ENCODE data around the gene NIPBL. TPM values are rescaled to one million over a fixed set of nuclear protein-coding genes. Genes with fewer than 3 reads are reported as not detected.

Gene NIPBL
- polyA plus RNA-seq, 1 experiment: 37.0 TPM

GRCh38 chr5:36932699-36933098 is 56.1 kb downstream of the NIPBL start:
- CTCF ChIA-PET: interaction anchor here (1.1 kb wide), 1 partner anchor 13 kb away, joined by 3 read pairs; no protein-coding TSS in a partner anchor
- POLR2A ChIA-PET: no interaction called here
- no peak for DNase-seq (ENCODE audit: low read depth, low spot score)
- no peaks in the 10 kb centered on the region for H3K27me3 ChIP-seq (ENCODE audit: control insufficient read depth, insufficient read depth, low read length)
- H3K4me3 ChIP-seq (ENCODE audit: low read depth, low read length): no peak overlapping the region
- no peak for TF ChIP-seq CTCF (IDR thresholded peaks at IDR 0.05; ENCODE audit: low read depth, low read length)
- no peak overlapping the region for H3K27ac ChIP-seq (ENCODE audit: low read depth, low read length)
- H3K9me3 ChIP-seq (ENCODE audit: control insufficient read depth, insufficient read depth, low read length): no peaks in the 10 kb centered on the region

DNA sequence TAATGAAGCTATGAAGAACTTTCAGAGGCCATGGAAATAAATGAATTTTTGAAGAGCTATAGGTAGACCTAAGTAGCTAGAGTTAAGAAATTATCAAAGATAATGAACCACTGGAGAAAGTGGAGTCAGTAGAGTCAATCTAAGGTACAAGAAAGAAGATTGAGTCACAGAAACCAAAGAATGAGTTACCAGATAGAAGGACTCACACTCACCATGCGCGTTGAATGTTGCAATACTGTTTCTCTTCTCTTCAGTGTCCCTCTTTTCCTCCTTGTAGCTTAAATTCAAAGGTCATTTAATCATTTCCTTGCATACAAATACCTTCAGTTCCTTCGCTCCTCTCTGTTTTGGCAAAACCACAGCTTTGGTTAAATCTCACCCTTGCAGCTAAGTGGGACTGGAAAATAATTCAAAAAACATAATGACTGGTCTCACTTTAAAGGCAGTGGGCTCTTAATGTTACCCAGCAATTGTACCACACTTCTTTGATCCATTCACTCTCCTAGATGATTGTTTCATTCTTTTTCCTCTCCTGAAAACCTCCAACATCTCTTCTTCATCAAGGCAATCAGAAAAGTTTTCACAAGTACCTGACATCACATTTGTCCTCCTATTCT is 58.3 kb downstream of the NIPBL start:
- no peak for DNase-seq (ENCODE audit: low read depth, low spot score)
- Histone ChIP-seq H3K27me3 (ENCODE audit: control insufficient read depth, insufficient read depth, low read length) (no peaks in the 10 kb centered on the region), H3K4me3 (ENCODE audit: low read depth, low read length) (no peak overlapping the region), H3K27ac (ENCODE audit: low read depth, low read length) (no peak overlapping the region), H3K9me3 (ENCODE audit: control insufficient read depth, insufficient read depth, low read length) (no peaks in the 10 kb centered on the region)
- ChIA-PET CTCF (no interaction called here), POLR2A (no interaction called here)
- TF ChIP-seq CTCF (IDR thresholded peaks at IDR 0.05; ENCODE audit: low read depth, low read length): no peak

GRCh38 chr5:36935805-36936204 is 59.2 kb downstream of the NIPBL start:
- Histone ChIP-seq H3K9me3 (ENCODE audit: control insufficient read depth, insufficient read depth, low read length) (no peaks in the 10 kb centered on the region), H3K4me3 (ENCODE audit: low read depth, low read length) (no peak overlapping the region), H3K27me3 (ENCODE audit: control insufficient read depth, insufficient read depth, low read length) (no peaks in the 10 kb centered on the region), H3K27ac (ENCODE audit: low read depth, low read length) (no peak overlapping the region)
- no peak for TF ChIP-seq CTCF (IDR thresholded peaks at IDR 0.05; ENCODE audit: low read depth, low read length)
- no peak for DNase-seq (ENCODE audit: low read depth, low spot score)
- ChIA-PET POLR2A (no interaction called here), CTCF (no interaction called here)

DNA sequence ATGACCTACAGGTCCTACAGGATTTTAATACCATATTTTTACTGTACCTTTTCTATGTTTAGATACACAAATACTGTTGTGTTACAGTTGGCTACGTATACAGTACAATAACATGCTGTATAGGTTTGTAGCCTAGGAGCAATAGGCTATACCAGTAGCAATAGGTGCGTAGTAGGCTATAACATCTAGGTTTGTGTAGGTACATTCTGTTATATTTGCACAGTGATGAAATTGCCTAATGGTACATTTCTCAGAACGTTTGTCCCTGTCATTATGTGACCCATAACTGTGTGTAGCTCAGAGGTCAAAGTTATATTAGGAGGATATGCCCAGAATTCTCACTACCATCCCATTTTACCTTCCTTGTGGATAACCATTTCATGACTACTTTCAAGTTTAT is 59.7 kb downstream of the NIPBL start:
- H3K27me3 ChIP-seq (ENCODE audit: control insufficient read depth, insufficient read depth, low read length): no peaks in the 10 kb centered on the region
- no peak for DNase-seq (ENCODE audit: low read depth, low spot score)
- ChIA-PET CTCF (interaction anchor here (1.0 kb wide), 1 partner anchor 9 kb away, joined by 3 read pairs; no protein-coding TSS in a partner anchor), POLR2A (no interaction called here)
- no peak for TF ChIP-seq CTCF (IDR thresholded peaks at IDR 0.05; ENCODE audit: low read depth, low read length)
- H3K9me3 ChIP-seq (ENCODE audit: control insufficient read depth, insufficient read depth, low read length): no peaks in the 10 kb centered on the region
- H3K27ac ChIP-seq (ENCODE audit: low read depth, low read length): no peak overlapping the region
- no peak overlapping the region for H3K4me3 ChIP-seq (ENCODE audit: low read depth, low read length)

- H3K4me3 ChIP-seq (ENCODE audit: low read depth, low read length): no peak overlapping the region
- POLR2A ChIA-PET: no interaction called here
- no peak for DNase-seq (ENCODE audit: low read depth, low spot score)
- H3K27ac ChIP-seq (ENCODE audit: low read depth, low read length): no peak overlapping the region
- CTCF ChIA-PET: no interaction called here
- no peaks in the 10 kb centered on the region for H3K27me3 ChIP-seq (ENCODE audit: control insufficient read depth, insufficient read depth, low read length)
- no peak for TF ChIP-seq CTCF (IDR thresholded peaks at IDR 0.05; ENCODE audit: low read depth, low read length)
- no peaks in the 10 kb centered on the region for H3K9me3 ChIP-seq (ENCODE audit: control insufficient read depth, insufficient read depth, low read length)
Observed at GRCh38 chr5:36938129-36938528, 61.6 kb downstream of the NIPBL start.
